HCT116 (cell line): ENCODE data around the gene CTIF.

Source experiments
- SP1 ChIP-seq: IDR thresholded peaks from 2 replicates; pipeline ENCODE4 v1.6.1; 2012; ENCODE audit warnings: low read depth
- SRF ChIP-seq: IDR thresholded peaks from 2 replicates; pipeline ENCODE4 v1.6.1; 2012; ENCODE audit warnings: low read depth
- YY1 ChIP-seq: IDR thresholded peaks from 2 replicates; pipeline ENCODE4 v1.6.1; 2011; ENCODE audit warnings: low read length, low read depth, moderate library complexity, mild to moderate bottlenecking; ENCODE audit not compliant: insufficient replicate concordance; ENCODE audit errors: extremely low read depth
- TF ChIP-seq, protein P1 (sequence below), 3 experiments: fragments of 200-600 bp in 1 of 3; sonication (generic) in 1 of 3; IDR thresholded peaks in 2 of 3; conservative IDR thresholded peaks in 1 of 3; 2 replicates each; pipeline ENCODE4 v1.5.1; 2012 to 2017; ENCODE audit warnings: low read depth in 2 of 3, low read length in 2 of 3, antibody characterized with exemption in 1 of 3, borderline replicate concordance in 1 of 3, control low read depth in 1 of 3, mild to moderate bottlenecking in 1 of 3, mixed read lengths in 1 of 3, mixed run types in 1 of 3, moderate library complexity in 1 of 3; ENCODE audit not compliant: insufficient read depth in 1 of 3

DNA sequence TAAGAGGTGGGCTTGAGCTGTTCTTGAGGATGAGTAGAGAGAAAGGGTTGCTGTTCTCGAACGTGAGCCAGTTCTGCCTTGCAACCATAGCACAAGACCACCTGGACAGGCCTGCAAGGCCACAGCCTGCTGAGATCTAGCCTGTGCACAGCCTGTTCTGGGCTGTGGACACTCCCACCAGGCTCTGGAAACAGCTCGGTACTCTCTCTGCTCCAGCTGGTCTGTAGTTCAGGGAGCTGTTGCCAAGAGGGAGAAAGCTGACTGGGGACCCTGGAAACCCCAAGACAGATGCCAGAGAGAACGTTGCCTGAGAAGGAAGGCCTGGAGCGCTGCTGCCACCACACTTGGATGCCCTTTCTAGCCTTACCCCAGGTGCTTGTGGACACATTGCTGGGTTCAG is 69.8 kb downstream of the CTIF start:
- TF ChIP-seq, protein P1, sequence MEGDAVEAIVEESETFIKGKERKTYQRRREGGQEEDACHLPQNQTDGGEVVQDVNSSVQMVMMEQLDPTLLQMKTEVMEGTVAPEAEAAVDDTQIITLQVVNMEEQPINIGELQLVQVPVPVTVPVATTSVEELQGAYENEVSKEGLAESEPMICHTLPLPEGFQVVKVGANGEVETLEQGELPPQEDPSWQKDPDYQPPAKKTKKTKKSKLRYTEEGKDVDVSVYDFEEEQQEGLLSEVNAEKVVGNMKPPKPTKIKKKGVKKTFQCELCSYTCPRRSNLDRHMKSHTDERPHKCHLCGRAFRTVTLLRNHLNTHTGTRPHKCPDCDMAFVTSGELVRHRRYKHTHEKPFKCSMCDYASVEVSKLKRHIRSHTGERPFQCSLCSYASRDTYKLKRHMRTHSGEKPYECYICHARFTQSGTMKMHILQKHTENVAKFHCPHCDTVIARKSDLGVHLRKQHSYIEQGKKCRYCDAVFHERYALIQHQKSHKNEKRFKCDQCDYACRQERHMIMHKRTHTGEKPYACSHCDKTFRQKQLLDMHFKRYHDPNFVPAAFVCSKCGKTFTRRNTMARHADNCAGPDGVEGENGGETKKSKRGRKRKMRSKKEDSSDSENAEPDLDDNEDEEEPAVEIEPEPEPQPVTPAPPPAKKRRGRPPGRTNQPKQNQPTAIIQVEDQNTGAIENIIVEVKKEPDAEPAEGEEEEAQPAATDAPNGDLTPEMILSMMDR (IDR thresholded peaks at IDR 0.05 in 2 of 3, conservative IDR thresholded peaks at IDR 0.05 in 1 of 3; ENCODE audit: borderline replicate concordance in 1 of 3, insufficient read depth in 1 of 3, low read depth in 2 of 3, low read length in 2 of 3), result no peak
- TF ChIP-seq YY1 (no peak), SP1 (no peak), SRF (no peak)
